GM12891 (cell line): ENCODE data around the gene KLRF1.

Experiments used
- POLR2A ChIP-seq: IDR thresholded peaks from 2 replicates; pipeline ENCODE4 v1.6.1; 2011; ENCODE audit warnings: low read depth, low read length, control low read depth
- POLR2AphosphoS5 ChIP-seq: IDR thresholded peaks from 2 replicates; pipeline ENCODE4 v1.6.1; 2011; ENCODE audit warnings: low read depth, low read length, control low read depth
- SPI1 ChIP-seq: IDR thresholded peaks from 2 replicates; pipeline ENCODE4 v1.6.1; 2011; ENCODE audit warnings: low read depth, low read length, control low read depth
- TAF1 ChIP-seq: IDR thresholded peaks from 2 replicates; pipeline ENCODE4 v1.6.1; 2011; ENCODE audit warnings: low read depth, low read length, control low read depth

DNA sequence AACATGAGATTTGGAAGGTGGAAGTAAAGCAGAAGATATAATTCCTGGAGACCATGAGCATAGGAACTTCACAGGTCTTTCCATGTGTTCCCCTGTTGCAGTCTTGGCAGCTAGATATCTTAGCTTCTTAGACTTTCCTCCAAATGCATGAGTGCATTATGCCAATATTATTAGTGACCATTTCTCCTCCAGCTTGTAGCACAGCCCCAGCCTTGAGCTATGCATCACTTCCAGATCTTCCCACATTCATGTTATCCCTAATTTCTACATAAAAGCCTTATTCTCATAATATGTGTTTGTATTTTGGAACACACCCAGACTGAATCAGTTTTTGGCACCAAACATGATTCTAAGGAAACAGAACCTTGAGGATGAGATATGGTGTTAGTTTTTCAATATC lies 30.9 kb downstream of the KLRF1 start:
- TF ChIP-seq POLR2A (no peak), POLR2AphosphoS5 (no peak), TAF1 (no peak), SPI1 (no peak)
